ENCODE measurements around the gene FGF9. TPM values are rescaled to one million over a fixed set of nuclear protein-coding genes. Genes with fewer than 3 reads are reported as not detected.

Gene FGF9
- polyA plus RNA-seq, 1 donor (not counting 4 experiments of a cell fraction or from before 2014, with no cell fraction given): not detected

- Histone ChIP-seq H3K9me3 (ENCODE audit: control insufficient read depth, low read depth, low read length) (no peaks in the 10 kb centered on the region), H3K9ac (ENCODE audit: control insufficient read depth, extremely low read depth, insufficient read depth, low read length) (no peak overlapping the region), H3K36me3 (ENCODE audit: control insufficient read depth in 2 of 2, extremely low read depth in 1 of 2, insufficient read depth in 2 of 2, low read length in 2 of 2) (no peaks in the 10 kb centered on the region), H3K27me3 (ENCODE audit: control insufficient read depth, extremely low read depth, insufficient read depth, low read length) (no peaks in the 10 kb centered on the region), H3K9me1 (ENCODE audit: control insufficient read depth, extremely low read depth, insufficient read depth, low read length) (no peaks in the 10 kb centered on the region), H3K79me2 (ENCODE audit: control insufficient read depth, insufficient read depth, low read length) (no peaks in the 10 kb centered on the region), H3K4me3 (ENCODE audit: control insufficient read depth in 2 of 3, extremely low read depth in 1 of 3, insufficient read depth in 2 of 3, low read depth in 1 of 3, low read length in 3 of 3) (no peak overlapping the region), H3K27ac (ENCODE audit: control insufficient read depth, insufficient read depth, low read length) (no peak overlapping the region), H3K4me1 (ENCODE audit: control insufficient read depth, extremely low read depth, insufficient read depth, low read length) (no peaks in the 10 kb centered on the region), H2AFZ (ENCODE audit: control insufficient read depth, low read length) (no peak overlapping the region), H3K4me2 (ENCODE audit: control insufficient read depth, extremely low read depth, insufficient read depth, low read depth, low read length) (no peak overlapping the region), H4K20me1 (ENCODE audit: control insufficient read depth, extremely low read depth, insufficient read depth, low read length) (no peaks in the 10 kb centered on the region)
- FAIRE-seq (no peak), DNase-seq (ENCODE audit: low read depth, low spot score) (no peak)
- dilution Hi-C loops (cut with MboI; ENCODE audit: extremely low pct_ligation_motif_present, low sequenced_read_pairs): no loop called here
- TF ChIP-seq CTCF (optimal IDR thresholded peaks at IDR 0.05 in 1 of 3, IDR thresholded peaks at IDR 0.05 in 1 of 3, conservative IDR thresholded peaks at IDR 0.05 in 1 of 3; ENCODE audit: extremely low read depth in 1 of 3, insufficient read depth in 2 of 3, low read length in 3 of 3) (no peak), EZH2 (IDR thresholded peaks at IDR 0.05; ENCODE audit: low read length) (no peak)
These were observed 24.0 kb downstream of the FGF9 start for GRCh38 chr13:21694831-21695230.

- Histone ChIP-seq H3K9ac (ENCODE audit: control insufficient read depth, extremely low read depth, insufficient read depth, low read length) (no peak overlapping the region), H4K20me1 (ENCODE audit: control insufficient read depth, extremely low read depth, insufficient read depth, low read length) (no peaks in the 10 kb centered on the region), H3K79me2 (ENCODE audit: control insufficient read depth, insufficient read depth, low read length) (no peaks in the 10 kb centered on the region), H2AFZ (ENCODE audit: control insufficient read depth, low read length) (no peak overlapping the region), H3K27ac (ENCODE audit: control insufficient read depth, insufficient read depth, low read length) (no peak overlapping the region), H3K9me1 (ENCODE audit: control insufficient read depth, extremely low read depth, insufficient read depth, low read length) (no peaks in the 10 kb centered on the region), H3K4me3 (ENCODE audit: control insufficient read depth in 2 of 3, extremely low read depth in 1 of 3, insufficient read depth in 2 of 3, low read depth in 1 of 3, low read length in 3 of 3) (no peak overlapping the region), H3K9me3 (ENCODE audit: control insufficient read depth, low read depth, low read length) (no peaks in the 10 kb centered on the region), H3K4me2 (ENCODE audit: control insufficient read depth, extremely low read depth, insufficient read depth, low read depth, low read length) (no peak overlapping the region), H3K4me1 (ENCODE audit: control insufficient read depth, extremely low read depth, insufficient read depth, low read length) (no peaks in the 10 kb centered on the region), H3K36me3 (ENCODE audit: control insufficient read depth in 2 of 2, extremely low read depth in 1 of 2, insufficient read depth in 2 of 2, low read length in 2 of 2) (no peaks in the 10 kb centered on the region), H3K27me3 (ENCODE audit: control insufficient read depth, extremely low read depth, insufficient read depth, low read length) (no peaks in the 10 kb centered on the region)
- dilution Hi-C loops (cut with MboI; ENCODE audit: extremely low pct_ligation_motif_present, low sequenced_read_pairs): no loop called here
- DNase-seq (ENCODE audit: low read depth, low spot score) (no peak), FAIRE-seq (no peak)
- no peak for TF ChIP-seq EZH2 (IDR thresholded peaks at IDR 0.05; ENCODE audit: low read length)
- no peak for TF ChIP-seq CTCF (optimal IDR thresholded peaks at IDR 0.05 in 1 of 3, IDR thresholded peaks at IDR 0.05 in 1 of 3, conservative IDR thresholded peaks at IDR 0.05 in 1 of 3; ENCODE audit: extremely low read depth in 1 of 3, insufficient read depth in 2 of 3, low read length in 3 of 3)
These were observed 24.7 kb downstream of the FGF9 start for GRCh38 chr13:21695546-21695945.
